ENCODE data around the gene WFDC10B.
"Not testable (repeated sequence)": the region's sequence is repeated elsewhere in the genome, so short reads cannot be mapped to it uniquely, and the experiment has no call there.

WFDC10B gene

DNA sequence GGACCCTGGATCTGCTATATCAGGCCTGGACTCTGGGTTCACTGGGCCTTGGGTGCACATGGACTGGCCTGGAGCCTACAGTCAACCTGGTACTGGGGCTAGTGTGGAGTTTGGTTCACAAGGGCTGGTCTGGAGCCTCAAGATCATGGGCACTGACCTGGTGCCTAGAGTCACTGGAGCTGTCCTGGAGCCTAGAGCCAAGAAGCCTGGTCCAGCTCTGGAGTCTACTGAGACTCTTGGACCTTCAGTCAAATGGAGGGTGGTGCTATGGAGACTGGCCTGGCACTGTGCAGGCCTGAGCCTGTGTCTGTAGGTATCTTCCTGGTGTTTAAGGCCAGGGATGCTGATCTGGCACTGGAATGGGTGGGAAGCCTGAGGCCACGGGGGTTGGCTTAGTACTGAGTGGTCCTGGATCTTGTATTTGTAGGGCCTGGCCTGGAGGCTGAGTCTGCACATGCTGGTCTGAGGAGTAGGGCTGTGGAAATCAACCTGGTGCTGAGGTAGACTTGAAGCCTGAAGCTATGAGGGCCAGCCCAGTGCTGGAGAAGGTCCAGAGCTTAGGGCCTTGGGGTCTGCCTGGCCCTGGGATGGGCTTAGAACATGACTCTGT is 57.3 kb downstream of the WFDC10B start:
- DNase-seq (ENCODE audit: low spot score) = no peak

DNA sequence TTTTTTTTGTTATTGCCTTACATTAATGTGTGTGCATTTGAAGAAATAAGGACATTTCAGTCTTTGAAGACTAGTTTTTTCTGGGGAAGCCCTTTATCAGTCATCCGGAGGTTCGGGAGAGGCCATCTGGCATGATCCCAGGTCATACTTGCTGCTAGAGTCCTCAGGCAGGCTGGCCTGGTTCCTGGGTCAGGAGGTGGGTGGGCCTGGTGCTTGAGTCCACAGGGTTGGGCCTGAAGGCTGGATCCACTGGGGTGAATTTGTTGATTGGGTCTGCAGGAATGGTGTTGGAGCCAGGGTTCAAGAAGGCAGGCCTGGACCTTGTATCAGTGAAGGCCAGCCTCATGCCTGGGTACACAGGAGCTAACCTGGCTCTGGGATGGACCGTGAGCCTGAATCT is 57.9 kb downstream of the WFDC10B start:
- no peak for DNase-seq (ENCODE audit: low spot score)

DNA sequence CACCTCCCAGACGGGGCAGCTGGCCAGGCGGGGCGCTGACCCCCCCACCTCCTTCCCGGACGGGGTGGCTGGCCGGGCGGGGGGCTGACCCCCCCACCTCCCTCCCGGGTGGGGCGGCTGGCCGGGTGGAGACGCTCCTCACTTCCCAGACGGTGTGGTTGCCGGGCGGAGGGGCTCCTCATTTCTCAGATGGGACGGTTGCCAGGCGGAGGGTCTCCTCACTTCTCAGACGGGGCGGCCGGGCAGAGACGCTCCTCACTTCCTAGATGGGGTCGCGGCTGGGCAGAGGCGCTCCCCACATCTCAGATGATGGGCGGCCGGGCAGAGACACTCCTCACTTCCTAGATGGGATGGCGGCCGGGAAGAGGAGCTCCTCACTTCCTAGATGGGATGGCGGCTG is 59.0 kb downstream of the WFDC10B start:
- not testable (repeated sequence) for DNase-seq (ENCODE audit: low spot score)

DNA sequence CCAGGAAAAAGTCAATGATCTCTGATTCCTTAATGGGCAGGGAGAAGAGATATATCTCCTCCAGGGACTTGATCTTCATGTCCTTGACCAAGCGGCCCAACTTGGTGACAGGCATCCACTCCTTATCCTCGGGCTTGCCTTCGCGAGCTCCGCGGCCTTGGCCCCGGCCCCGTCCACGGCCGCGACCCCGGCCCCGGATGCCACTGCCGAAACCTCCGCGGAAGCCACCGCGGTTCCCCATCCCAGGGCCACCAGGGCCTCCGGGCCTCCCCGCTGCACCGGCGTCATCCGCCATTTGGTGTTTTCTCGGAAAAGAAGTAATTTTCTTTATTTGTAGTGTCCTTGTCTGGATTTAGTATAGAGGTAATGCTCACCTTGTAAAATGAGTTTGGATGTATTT is 63.7 kb downstream of the WFDC10B start:
- DNase-seq (ENCODE audit: low spot score) = not testable (repeated sequence)

DNA sequence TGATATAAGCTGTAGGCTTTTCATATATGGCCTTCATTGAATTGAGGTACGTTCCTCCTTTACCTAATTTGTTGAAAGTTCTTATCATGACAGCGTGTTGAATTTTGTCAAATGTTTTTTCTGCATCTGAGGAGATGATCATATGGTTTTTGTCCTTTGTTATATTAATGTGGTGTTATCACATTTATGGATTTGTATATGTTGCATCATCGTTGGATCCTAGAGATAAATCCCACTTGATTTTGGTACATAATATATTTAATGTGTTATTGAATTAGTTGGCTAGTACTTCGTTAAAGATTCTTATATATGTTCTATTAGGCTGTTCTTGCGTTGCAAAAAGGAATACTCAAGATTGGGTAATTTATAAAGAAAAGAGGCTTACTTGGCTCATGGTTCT is 65.1 kb downstream of the WFDC10B start:
- DNase-seq (ENCODE audit: low spot score) = no peak

DNA sequence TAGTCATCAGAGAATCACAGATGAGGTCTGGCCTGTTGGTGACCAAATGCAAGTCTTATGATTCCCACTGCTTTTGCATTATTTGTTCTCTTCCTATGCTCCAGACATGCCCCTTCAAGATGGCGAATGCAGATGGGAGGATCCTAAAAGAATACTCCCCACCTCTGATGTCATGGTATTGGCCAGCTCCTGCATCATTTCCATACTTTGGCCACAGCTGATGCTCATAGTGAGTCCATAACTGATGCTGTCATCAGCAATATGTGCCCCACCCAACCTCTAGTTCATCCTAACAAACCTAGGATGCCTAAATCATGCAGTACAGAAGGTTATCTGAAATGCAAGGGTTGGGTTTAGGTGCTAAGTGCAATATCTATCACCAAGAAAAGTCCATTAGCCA is 68.3 kb downstream of the WFDC10B start:
- DNase-seq (ENCODE audit: low spot score) = no peak
